Frontal cortex (tissue), 4 donors: ENCODE data around the gene S100A5. TPM values are rescaled to one million over a fixed set of nuclear protein-coding genes. Genes with fewer than 3 reads are reported as not detected.
A peak's percentile ranks its signal among the peaks of the same experiment; 100 is the strongest.

ENCODE experiments used
- DNase-seq, 2 donors: peaks; one replicate each; pipeline ENCODE4 v3.0.0; 2012; ENCODE audit warnings: low spot score in 2 of 2
- FAIRE-seq: peaks from 2 replicates; lab custom pipeline; 2012; peaks lifted over from hg19 to GRCh38; lab: Jason Lieb, UNC
- total RNA-seq: library from RNA; depleted of rRNA; stranded (reverse); fragments of >200 nt; gene quantifications from one replicate; pipeline ENCODE4 v1.2.3, GENCODE V29; 2014
- donor health status: control.
- donor health status: control.
- donor health status: control.

S100A5 gene
- total RNA-seq, 1 donor from 2014 or later = not detected

GRCh38 chr1:153549741-153550397 is 9.1 kb upstream of the S100A5 start:
- no peak for DNase-seq
- FAIRE-seq = no peak

GRCh38 chr1:153548722-153549688 is 8.3 kb upstream of the S100A5 start, which contains the start of gene S100A3:
Gene S100A3 (minus strand): TSS chr1:153549258. CDS start chr1:153548485, 773 bp downstream.
- FAIRE-seq = no peak

GRCh38 chr1:153547560-153548551 is 7.1 kb upstream of the S100A5 start:
- no peak for FAIRE-seq
- DNase-seq = no peak

More at GRCh38 chr1:153548722-153549688, 8.3 kb upstream of the S100A5 start, which contains the start of gene S100A3:
- DNase-seq = no peak

GRCh38 chr1:153546796-153547559 is 6.2 kb upstream of the S100A5 start:
- DNase-seq (no peak), FAIRE-seq (no peak)

GRCh38 chr1:153546371-153546770 is 5.6 kb upstream of the S100A5 start:
- DNase-seq (no peak), FAIRE-seq (no peak)

- no peak for FAIRE-seq
Measured at GRCh38 chr1:153545067-153546055, 4.6 kb upstream of the S100A5 start, which contains the start of gene S100A4. Gene S100A4 (minus strand): TSS chr1:153545806. CDS start chr1:153544794, 1,012 bp downstream.

GRCh38 chr1:153544453-153545066 is 3.8 kb upstream of the S100A5 start:
- DNase-seq (no peak), FAIRE-seq (no peak)

More at GRCh38 chr1:153545067-153546055, 4.6 kb upstream of the S100A5 start, which contains the start of gene S100A4:
- peak in 1 of 2 donors; percentile 56 for DNase-seq

- no peak for FAIRE-seq
Measured at GRCh38 chr1:153543736-153544135, 3.0 kb upstream of the S100A5 start.

GRCh38 chr1:153542956-153543711 is 2.4 kb upstream of the S100A5 start:
- no peak for DNase-seq
- FAIRE-seq = no peak

More at GRCh38 chr1:153543736-153544135, 3.0 kb upstream of the S100A5 start:
- no peak for DNase-seq

- FAIRE-seq = no peak
- no peak for DNase-seq
Measured at GRCh38 chr1:153541641-153542590, 1.2 kb upstream of the S100A5 start.

GRCh38 chr1:153539395-153540093 is 1.2 kb downstream of the S100A5 start:
- DNase-seq (no peak), FAIRE-seq (no peak)

- DNase-seq (no peak), FAIRE-seq (no peak)
Measured at GRCh38 chr1:153538315-153538821, 2.4 kb downstream of the S100A5 start.

GRCh38 chr1:153537376-153537730 is 3.4 kb downstream of the S100A5 start:
- DNase-seq (no peak), FAIRE-seq (no peak)

GRCh38 chr1:153536671-153537375 is 3.9 kb downstream of the S100A5 start:
- no peak for DNase-seq
- FAIRE-seq = no peak
